Astrocyte of the cerebellum (primary cell): ENCODE data around the gene INPP5A.

Source experiments
- DNase-seq: peaks from one replicate; pipeline ENCODE4 v3.0.0-alpha.2; 2011; ENCODE audit warnings: low read depth
- H3K4me3 ChIP-seq: 2 replicates; pipeline ENCODE4 v1.5.1; 2011; ENCODE audit warnings: mild to moderate bottlenecking, low read depth, low read length, moderate library complexity
- in situ Hi-C: cut with HindIII; loops from 2 replicates; pipeline ENCODE4 v1.10.0; 2017; ENCODE audit warnings: low sequenced_read_pairs
- TF ChIP-seq, protein P1 (sequence below): IDR thresholded peaks from 2 replicates; pipeline ENCODE4 v1.5.1; 2012; ENCODE audit warnings: low read length, low read depth, moderate library complexity, mild to moderate bottlenecking; ENCODE audit errors: missing control alignments

INPP5A gene

DNA sequence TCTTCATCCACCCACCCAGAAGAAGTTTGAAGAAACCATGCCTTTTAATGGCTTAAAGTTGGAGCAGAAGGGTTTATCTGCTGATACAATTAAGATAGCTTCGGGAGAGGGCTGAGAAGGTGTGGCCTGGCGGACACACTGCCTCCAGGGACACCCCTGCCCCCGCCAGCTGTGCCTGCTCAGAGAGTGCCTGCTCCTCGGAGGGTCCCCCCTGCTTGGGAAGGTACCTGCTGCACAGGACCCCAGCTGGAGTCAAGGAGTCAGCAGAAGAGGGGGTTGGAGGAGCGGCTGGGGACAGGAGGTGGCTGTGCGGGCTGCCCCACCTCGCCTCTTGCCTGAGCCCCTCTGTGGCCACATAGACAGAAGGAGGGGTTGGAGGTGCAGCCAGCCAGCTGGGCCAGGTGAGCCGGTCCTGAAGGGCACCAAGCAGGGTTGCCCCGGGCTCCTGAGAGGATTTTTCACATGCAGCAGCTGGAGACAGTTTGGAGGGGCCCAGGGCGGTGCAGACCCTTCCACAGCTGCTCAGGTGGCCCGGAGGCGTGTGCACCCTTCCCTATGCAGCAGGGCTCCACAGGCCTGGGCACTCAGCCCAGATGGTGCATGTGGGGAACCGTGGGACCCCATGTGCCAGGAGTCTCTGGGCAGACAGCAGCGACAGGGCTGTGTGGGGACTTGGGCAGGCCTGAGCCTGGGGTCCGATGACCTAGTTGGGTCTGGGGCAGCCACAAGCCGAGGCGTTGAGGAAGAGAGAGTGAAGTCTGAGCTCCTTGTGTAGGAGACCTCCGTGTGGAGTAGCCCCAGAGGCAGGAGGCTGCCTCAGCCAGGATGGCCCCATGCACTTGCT, 118.9 kb downstream of the INPP5A start:
- H3K4me3 ChIP-seq, result no peak overlapping the region
- TF ChIP-seq, protein P1, sequence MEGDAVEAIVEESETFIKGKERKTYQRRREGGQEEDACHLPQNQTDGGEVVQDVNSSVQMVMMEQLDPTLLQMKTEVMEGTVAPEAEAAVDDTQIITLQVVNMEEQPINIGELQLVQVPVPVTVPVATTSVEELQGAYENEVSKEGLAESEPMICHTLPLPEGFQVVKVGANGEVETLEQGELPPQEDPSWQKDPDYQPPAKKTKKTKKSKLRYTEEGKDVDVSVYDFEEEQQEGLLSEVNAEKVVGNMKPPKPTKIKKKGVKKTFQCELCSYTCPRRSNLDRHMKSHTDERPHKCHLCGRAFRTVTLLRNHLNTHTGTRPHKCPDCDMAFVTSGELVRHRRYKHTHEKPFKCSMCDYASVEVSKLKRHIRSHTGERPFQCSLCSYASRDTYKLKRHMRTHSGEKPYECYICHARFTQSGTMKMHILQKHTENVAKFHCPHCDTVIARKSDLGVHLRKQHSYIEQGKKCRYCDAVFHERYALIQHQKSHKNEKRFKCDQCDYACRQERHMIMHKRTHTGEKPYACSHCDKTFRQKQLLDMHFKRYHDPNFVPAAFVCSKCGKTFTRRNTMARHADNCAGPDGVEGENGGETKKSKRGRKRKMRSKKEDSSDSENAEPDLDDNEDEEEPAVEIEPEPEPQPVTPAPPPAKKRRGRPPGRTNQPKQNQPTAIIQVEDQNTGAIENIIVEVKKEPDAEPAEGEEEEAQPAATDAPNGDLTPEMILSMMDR, result no peak
- DNase-seq, result no peak
- in situ Hi-C loops, result loop anchor here (5.0 to 10.0 kb wide), 4 partner anchors 44 to 422 kb away; no protein-coding TSS in a partner anchor

DNA sequence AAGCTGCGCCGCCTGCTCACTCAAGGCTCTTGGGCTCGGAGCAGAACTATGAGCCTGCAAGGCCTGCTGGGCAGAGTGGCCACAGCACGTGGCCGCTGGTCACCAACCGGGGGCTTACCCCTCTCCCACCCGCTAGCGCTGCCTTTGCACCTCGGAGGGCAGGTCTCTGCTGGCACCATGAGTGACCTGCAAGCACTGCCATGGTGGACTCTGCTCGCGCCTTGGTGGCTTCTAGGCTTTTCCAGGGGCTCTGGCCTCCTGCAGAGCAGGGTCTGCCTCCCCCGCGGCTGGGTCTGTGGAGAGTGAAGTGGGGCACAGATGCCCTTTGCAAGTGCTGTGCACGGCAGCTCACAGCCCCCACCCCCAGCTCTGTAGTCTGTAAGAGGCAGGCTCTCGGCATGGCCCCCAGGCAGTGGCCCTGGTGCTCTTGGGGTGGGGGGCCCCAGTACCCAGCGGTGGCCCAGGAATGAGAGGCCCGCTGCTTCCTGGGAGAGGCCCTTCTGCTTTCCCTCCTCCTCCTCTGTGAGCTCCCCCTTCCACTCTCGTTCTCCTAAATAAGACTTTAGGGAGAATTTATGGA, 119.6 kb downstream of the INPP5A start:
- in situ Hi-C loops, result loop anchor here (5.0 to 10.0 kb wide), 4 partner anchors 45 to 422 kb away; no protein-coding TSS in a partner anchor
- TF ChIP-seq, protein P1, result no peak
- no peak for DNase-seq
- H3K4me3 ChIP-seq, result no peak overlapping the region

GRCh38 chr10:132657748-132658147, 120.2 kb downstream of the INPP5A start:
- in situ Hi-C loops, result loop anchor here (5.0 to 10.0 kb wide), 4 partner anchors 45 to 423 kb away; no protein-coding TSS in a partner anchor
- no peak overlapping the region for H3K4me3 ChIP-seq
- no peak for DNase-seq
- TF ChIP-seq, protein P1, result no peak

GRCh38 chr10:132658546-132659205, 121.1 kb downstream of the INPP5A start:
- DNase-seq, result no peak
- in situ Hi-C loops, result loop anchor here (5.0 to 10.0 kb wide), 4 partner anchors 44 to 424 kb away; no protein-coding TSS in a partner anchor
- no peak overlapping the region for H3K4me3 ChIP-seq
- TF ChIP-seq, protein P1, result no peak

GRCh38 chr10:132659206-132660091, 121.9 kb downstream of the INPP5A start:
- DNase-seq, result no peak
- TF ChIP-seq, protein P1, result no peak
- in situ Hi-C loops, result loop anchor here (5.0 to 10.0 kb wide), 4 partner anchors 43 to 425 kb away; no protein-coding TSS in a partner anchor
- H3K4me3 ChIP-seq, result no peak overlapping the region

DNA sequence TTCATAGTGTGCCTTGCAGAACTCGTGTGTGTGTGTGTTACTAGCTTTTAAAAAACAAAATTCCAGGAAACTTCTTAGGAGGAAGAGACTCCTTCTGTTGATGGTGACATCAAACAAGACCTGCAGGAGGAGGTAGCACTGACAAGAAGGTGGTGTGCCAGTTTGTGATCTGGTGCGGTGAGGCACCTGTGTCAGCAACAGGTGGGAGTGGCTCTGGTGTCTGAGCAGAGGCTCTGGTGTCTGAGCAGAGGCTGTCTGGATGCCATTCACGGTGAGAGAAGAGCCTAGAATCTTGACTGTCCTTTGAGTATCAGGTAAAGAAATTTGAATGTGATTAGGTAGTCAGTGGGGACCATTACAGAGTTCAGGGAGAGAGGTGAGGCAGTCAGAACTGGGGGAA, 122.8 kb downstream of the INPP5A start:
- in situ Hi-C loops, result no loop called here
- no peak overlapping the region for H3K4me3 ChIP-seq
- TF ChIP-seq, protein P1, result no peak
- DNase-seq, result no peak
